Testis (tissue), 3 donors: Measurements from ENCODE around the gene TAF11L14. TPM values are rescaled to one million over a fixed set of nuclear protein-coding genes. Genes with fewer than 3 reads are reported as not detected.

Experiments used
- DNase-seq: peaks from one replicate; pipeline ENCODE4 v3.0.0-alpha.2; 2019
- H3K27ac ChIP-seq, 2 donors: fragments of 200-600 bp; sonication (generic); one replicate each; pipeline ENCODE4 v1.5.1; 2019
- H3K27me3 ChIP-seq: fragments of 200-600 bp; sonication (generic); one replicate; pipeline ENCODE4 v1.5.1; 2019
- H3K36me3 ChIP-seq: fragments of 200-600 bp; sonication (generic); one replicate; pipeline ENCODE4 v1.5.1; 2017; ENCODE audit warnings: low read depth; ENCODE audit errors: missing control alignments
- H3K4me1 ChIP-seq: fragments of 200-600 bp; sonication (generic); one replicate; pipeline ENCODE4 v1.5.1; 2019
- H3K4me3 ChIP-seq, 2 donors: fragments of 200-600 bp; sonication (generic); one replicate each; pipeline ENCODE4 v1.5.1; 2017 to 2019
- H3K9me3 ChIP-seq: fragments of 200-600 bp; sonication (generic); one replicate; pipeline ENCODE4 v1.5.1; 2017
- POLR2A ChIP-seq: fragments of 450-650 bp; IDR thresholded peaks from one replicate; pipeline ENCODE4 v1.6.1; 2017; ENCODE audit warnings: antibody characterized with exemption, mild to moderate bottlenecking, moderate library complexity
- WGBS, 2 donors: methylation state at CpG; one replicate each; pipeline ENCODE4 v1.1.5; 2018; 5-methylcytosine and 5-hydroxymethylcytosine counted together
- intact Hi-C: fragments of 100-400 bp; cut with DNase I; formaldehyde crosslinking; loops from one replicate; pipeline ENCODE4 v1.15.1; 2023; ENCODE audit warnings: low total_unique reads
- polyA plus RNA-seq: library from polyadenylated mRNA; stranded (reverse); fragments of 350-450 nt; fragmentation: Illumina TruSeq; extraction: RNeasy Lipid Tissue Mini Kit (QIAGEN cat#74804); gene quantifications from one replicate; pipeline ENCODE4 v1.2.3, GENCODE V29; 2014; ENCODE audit warnings: low read depth, low replicate concordance; ENCODE audit not compliant: insufficient read depth
- total RNA-seq, 2 donors: library from RNA; depleted of rRNA; stranded (reverse); fragments of >200 nt; gene quantifications; one replicate each; pipeline ENCODE4 v1.2.3, GENCODE V29; 2016
- TF ChIP-seq, protein P1 (sequence below), 3 experiments: fragments of 450-650 bp in 2 of 3; fragments of 200-600 bp in 1 of 3; sonication (generic) in 1 of 3; IDR thresholded peaks; one replicate each; pipeline ENCODE4 v1.5.1; 2016 to 2019; ENCODE audit warnings: antibody characterized with exemption in 3 of 3, mild to moderate bottlenecking in 2 of 3, moderate library complexity in 1 of 3

Gene TAF11L14
- total and polyA plus RNA-seq, 3 donors from 2014 or later = not detected

DNA sequence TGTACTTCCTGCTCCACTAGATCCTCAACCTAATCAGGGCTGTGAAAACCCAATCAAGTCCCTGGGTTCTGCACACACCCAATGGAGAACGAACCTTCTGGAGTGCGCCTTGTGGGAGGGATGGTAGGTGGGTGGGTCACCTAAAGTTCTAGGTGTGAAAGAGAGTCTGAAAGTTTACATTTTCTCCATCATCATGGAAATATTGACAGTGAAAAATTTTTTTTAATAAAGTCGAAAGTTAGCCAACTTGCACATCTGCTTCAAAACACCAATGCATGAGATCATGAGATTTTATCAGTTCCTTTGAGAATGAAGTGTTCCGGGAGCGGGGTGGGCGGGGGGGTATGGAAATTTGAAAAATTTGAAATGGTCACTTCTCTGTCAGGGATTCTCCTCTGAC lies 21.7 kb downstream of the TAF11L14 start:
- Histone ChIP-seq H3K27me3 (no peaks in the 10 kb centered on the region), H3K27ac (no peak overlapping the region), H3K36me3 (no peaks in the 10 kb centered on the region), H3K4me1 (no peaks in the 10 kb centered on the region), H3K4me3 (peak overlapping the region in 1 of 2 donors; percentile 12), H3K9me3 (no peaks in the 10 kb centered on the region)
- DNase-seq = no peak
- intact Hi-C loops = no loop called here
- no peak for TF ChIP-seq POLR2A
- TF ChIP-seq, protein P1, sequence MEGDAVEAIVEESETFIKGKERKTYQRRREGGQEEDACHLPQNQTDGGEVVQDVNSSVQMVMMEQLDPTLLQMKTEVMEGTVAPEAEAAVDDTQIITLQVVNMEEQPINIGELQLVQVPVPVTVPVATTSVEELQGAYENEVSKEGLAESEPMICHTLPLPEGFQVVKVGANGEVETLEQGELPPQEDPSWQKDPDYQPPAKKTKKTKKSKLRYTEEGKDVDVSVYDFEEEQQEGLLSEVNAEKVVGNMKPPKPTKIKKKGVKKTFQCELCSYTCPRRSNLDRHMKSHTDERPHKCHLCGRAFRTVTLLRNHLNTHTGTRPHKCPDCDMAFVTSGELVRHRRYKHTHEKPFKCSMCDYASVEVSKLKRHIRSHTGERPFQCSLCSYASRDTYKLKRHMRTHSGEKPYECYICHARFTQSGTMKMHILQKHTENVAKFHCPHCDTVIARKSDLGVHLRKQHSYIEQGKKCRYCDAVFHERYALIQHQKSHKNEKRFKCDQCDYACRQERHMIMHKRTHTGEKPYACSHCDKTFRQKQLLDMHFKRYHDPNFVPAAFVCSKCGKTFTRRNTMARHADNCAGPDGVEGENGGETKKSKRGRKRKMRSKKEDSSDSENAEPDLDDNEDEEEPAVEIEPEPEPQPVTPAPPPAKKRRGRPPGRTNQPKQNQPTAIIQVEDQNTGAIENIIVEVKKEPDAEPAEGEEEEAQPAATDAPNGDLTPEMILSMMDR (IDR thresholded peaks at IDR 0.05) = no peak
- 32 to 52% methylated on average over 6 of the region's 6 CpGs for WGBS, 2 donors

DNA sequence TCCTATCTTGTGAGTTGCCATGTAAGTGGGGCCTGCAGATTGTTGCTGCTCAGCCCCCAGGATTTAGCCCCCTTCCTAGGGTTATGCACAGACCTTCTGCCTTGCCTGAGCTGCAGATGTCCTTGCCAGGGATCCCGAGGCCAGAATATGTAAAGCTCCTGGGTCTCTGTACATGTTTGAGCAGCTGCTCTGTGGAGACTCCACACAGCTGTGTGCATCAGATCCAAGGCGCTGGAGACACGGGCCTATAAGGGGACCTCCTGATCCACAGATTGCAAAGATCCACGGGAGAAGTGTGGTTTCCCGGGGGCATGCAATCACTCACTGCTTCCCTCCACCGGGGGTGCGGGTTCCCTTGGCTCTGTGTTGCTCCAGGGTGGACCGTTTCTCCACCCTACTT lies 28.9 kb downstream of the TAF11L14 start:
- TF ChIP-seq POLR2A = no peak
- TF ChIP-seq, protein P1 (IDR thresholded peaks at IDR 0.05) = no peak
- Histone ChIP-seq H3K4me3 (no peak overlapping the region), H3K9me3 (no peaks in the 10 kb centered on the region), H3K4me1 (no peaks in the 10 kb centered on the region), H3K27me3 (no peaks in the 10 kb centered on the region), H3K27ac (no peak overlapping the region), H3K36me3 (no peaks in the 10 kb centered on the region)
- no peak for DNase-seq
- 66 to 68% methylated on average over 7 to 8 of the region's 8 CpGs for WGBS, 2 donors
- intact Hi-C loops = no loop called here

DNA sequence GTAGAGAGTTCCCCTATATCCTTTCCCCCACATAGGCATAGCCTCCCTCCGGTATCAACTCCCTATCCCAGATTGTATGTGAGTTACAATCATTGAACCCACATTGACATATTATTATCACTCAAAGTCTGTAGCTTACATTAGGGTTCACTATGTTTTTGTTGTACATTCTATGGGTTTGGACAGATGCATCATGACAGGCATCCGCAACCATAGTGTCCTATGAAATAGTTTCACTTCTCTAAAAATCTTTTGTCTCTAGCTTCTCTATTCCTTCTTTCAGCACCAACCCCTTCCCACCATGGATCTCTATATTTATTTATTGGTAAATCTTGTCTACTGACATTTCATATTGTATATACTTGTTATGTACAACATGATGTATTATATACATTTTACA lies 31.6 kb downstream of the TAF11L14 start:
- Histone ChIP-seq H3K27ac (no peak overlapping the region), H3K9me3 (no peaks in the 10 kb centered on the region), H3K4me1 (no peaks in the 10 kb centered on the region), H3K4me3 (no peak overlapping the region), H3K27me3 (no peaks in the 10 kb centered on the region), H3K36me3 (no peaks in the 10 kb centered on the region)
- no peak for DNase-seq
- intact Hi-C loops = no loop called here
- TF ChIP-seq, protein P1 (IDR thresholded peaks at IDR 0.05) = no peak
- TF ChIP-seq POLR2A = no peak
- WGBS, 2 donors = 93 to 97% methylated on average over 2 of the region's 2 CpGs

DNA sequence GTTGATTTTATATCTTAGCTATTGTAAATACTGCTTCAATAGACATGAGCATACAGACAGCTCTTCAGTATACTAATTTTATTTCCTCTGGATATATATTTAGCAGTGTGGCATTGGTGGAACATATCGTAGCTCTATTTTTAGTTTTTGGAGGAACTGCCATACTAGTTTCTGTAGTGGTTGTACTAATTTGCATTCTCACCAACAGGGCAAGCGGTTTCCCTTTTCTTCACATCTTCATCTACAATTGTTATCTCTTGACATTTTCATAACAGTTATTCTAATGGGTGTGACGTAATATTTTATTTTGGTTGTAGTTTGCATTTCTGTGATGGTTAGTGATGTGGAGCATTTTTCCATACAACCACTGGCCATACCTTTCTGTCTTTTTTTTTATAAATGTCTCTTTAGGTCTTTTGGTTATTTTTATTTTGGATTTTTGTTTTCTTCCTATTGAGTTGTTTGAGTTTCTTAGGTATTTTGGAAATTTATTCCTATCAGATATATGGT lies 32.5 kb downstream of the TAF11L14 start:
- intact Hi-C loops = no loop called here
- H3K4me3 ChIP-seq = no peak overlapping the region
- no peak overlapping the region for H3K27ac ChIP-seq
- WGBS, 2 donors = 90 to 93% methylated on average over 3 of the region's 3 CpGs
- H3K36me3 ChIP-seq = no peaks in the 10 kb centered on the region
- no peaks in the 10 kb centered on the region for H3K9me3 ChIP-seq
- no peaks in the 10 kb centered on the region for H3K27me3 ChIP-seq
- DNase-seq = no peak
- no peaks in the 10 kb centered on the region for H3K4me1 ChIP-seq
- TF ChIP-seq POLR2A = no peak
- TF ChIP-seq, protein P1 (IDR thresholded peaks at IDR 0.05) = no peak

DNA sequence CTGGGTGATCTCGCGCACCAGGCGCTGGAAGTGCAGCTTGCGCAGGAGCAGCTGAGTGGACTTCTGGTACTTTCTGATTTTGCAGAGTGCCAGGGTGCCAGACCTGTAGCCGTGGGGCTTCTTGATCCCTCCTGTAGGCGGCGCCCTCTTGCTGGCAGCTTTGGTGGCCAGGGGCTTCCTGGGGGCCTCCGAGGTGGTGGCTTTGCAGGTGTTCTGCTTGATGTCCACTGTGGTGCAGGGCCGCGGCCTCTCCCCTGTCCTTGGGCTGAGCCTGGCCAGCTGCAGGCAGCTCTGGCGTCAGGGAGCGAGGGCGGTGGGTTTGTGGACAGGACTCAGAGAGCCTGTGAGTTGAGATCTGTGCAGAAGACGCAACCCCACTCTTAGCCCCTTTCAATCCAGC lies 36.1 kb downstream of the TAF11L14 start:
- Histone ChIP-seq H3K9me3 (no peaks in the 10 kb centered on the region), H3K4me1 (no peaks in the 10 kb centered on the region), H3K4me3 (no peak overlapping the region), H3K27me3 (no peaks in the 10 kb centered on the region), H3K27ac (no peak overlapping the region), H3K36me3 (no peaks in the 10 kb centered on the region)
- DNase-seq = no peak
- TF ChIP-seq, protein P1 (IDR thresholded peaks at IDR 0.05) = no peak
- no peak for TF ChIP-seq POLR2A
- intact Hi-C loops = no loop called here
- 60 to 97% methylated on average over 1 to 12 of the region's 14 CpGs for WGBS, 2 donors
